Kidney epithelial cell (primary cell): Measurements from ENCODE around the gene RIN3. TPM values are rescaled to one million over a fixed set of nuclear protein-coding genes. Genes with fewer than 3 reads are reported as not detected.

Experiments
- DNase-seq: peaks from one replicate; pipeline ENCODE4 v3.0.0-alpha.2; 2010; ENCODE audit warnings: low read depth
- H3K27me3 ChIP-seq: 2 replicates; pipeline ENCODE4 v1.6.0; 2011; ENCODE audit warnings: low read length; ENCODE audit not compliant: control insufficient read depth, insufficient read depth
- H3K36me3 ChIP-seq: 2 replicates; pipeline ENCODE4 v1.5.1; 2011; ENCODE audit warnings: low read length; ENCODE audit not compliant: control insufficient read depth, insufficient read depth
- H3K4me3 ChIP-seq: 2 replicates; pipeline ENCODE4 v1.5.1; 2011; ENCODE audit warnings: low read depth, mild to moderate bottlenecking, control low read depth, low read length
- total RNA-seq: library from RNA; depleted of rRNA; stranded (reverse); fragments of >200 nt; gene quantifications from 2 replicates; pipeline ENCODE4 v1.2.3, GENCODE V29; 2015
- TF ChIP-seq, protein P1 (sequence below): IDR thresholded peaks from 2 replicates; pipeline ENCODE4 v1.5.1; 2011; ENCODE audit warnings: mild to moderate bottlenecking, moderate library complexity, low read length, control low read depth, inconsistent platforms; ENCODE audit not compliant: insufficient read depth, poor library complexity, severe bottlenecking

RIN3 gene
- total RNA-seq, 1 donor from 2014 or later, result 6.0 TPM

DNA sequence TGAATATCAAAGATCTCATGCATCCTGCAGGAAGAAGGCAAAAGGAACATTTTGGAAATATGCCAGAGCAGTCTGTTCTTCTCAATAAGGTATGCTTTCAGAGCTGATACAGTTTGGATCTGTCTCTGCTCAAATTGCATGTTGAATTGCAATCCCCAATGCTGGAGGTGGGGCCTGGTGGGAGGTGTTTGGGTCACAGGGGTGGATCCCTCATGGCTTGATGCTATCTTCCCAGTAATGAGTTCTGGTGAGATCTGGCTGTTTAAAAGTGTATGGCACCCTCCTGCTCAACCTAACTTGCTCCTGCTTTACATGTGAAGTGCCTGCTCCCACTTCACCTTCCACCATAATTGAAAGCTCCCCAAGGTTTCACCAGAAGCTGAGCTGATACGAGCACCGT, 76.6 kb downstream of the RIN3 start:
- H3K36me3 ChIP-seq, result no peaks in the 10 kb centered on the region
- TF ChIP-seq, protein P1, sequence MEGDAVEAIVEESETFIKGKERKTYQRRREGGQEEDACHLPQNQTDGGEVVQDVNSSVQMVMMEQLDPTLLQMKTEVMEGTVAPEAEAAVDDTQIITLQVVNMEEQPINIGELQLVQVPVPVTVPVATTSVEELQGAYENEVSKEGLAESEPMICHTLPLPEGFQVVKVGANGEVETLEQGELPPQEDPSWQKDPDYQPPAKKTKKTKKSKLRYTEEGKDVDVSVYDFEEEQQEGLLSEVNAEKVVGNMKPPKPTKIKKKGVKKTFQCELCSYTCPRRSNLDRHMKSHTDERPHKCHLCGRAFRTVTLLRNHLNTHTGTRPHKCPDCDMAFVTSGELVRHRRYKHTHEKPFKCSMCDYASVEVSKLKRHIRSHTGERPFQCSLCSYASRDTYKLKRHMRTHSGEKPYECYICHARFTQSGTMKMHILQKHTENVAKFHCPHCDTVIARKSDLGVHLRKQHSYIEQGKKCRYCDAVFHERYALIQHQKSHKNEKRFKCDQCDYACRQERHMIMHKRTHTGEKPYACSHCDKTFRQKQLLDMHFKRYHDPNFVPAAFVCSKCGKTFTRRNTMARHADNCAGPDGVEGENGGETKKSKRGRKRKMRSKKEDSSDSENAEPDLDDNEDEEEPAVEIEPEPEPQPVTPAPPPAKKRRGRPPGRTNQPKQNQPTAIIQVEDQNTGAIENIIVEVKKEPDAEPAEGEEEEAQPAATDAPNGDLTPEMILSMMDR, result no peak
- H3K27me3 ChIP-seq, result no peaks in the 10 kb centered on the region
- no peak overlapping the region for H3K4me3 ChIP-seq
- no peak for DNase-seq

DNA sequence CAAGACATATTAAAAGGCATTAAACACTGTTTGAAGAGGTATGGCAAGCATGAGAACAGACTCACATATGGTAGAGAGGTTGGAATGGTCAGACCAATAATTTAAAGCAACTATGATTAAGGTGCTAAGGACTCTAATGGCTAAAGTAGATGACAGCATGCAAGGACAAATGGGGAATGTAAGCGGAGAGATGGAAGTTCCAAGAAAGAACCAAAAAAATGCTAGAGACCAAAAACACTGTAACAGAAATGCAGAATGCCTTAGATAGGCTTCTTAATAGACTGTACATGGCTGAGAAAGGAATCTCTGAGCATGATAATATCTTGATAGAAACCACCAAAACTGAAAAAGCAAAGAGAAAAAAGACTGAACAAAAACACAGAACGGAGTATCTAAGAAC, 77.4 kb downstream of the RIN3 start:
- no peak overlapping the region for H3K4me3 ChIP-seq
- TF ChIP-seq, protein P1, result no peak
- no peaks in the 10 kb centered on the region for H3K27me3 ChIP-seq
- no peaks in the 10 kb centered on the region for H3K36me3 ChIP-seq
- no peak for DNase-seq

DNA sequence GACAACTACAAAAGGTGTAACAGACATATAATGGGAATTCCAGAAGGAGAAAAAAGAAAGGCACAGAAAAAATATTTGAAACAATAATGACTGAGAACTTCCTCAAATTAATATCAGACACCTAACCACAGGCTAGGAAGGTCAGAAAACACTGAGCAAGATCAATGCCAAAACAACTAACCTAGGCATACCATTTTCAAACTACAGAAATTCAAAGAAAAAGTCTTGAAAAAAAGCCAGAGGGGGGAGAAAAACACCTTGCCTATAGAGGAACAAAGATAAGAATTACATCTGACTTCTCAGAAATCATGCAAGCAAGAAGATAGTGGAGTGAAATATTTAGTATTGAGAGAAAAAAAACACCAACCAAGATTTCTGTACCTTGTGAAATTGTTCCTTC, 77.8 kb downstream of the RIN3 start:
- TF ChIP-seq, protein P1, result no peak
- no peak for DNase-seq

DNA sequence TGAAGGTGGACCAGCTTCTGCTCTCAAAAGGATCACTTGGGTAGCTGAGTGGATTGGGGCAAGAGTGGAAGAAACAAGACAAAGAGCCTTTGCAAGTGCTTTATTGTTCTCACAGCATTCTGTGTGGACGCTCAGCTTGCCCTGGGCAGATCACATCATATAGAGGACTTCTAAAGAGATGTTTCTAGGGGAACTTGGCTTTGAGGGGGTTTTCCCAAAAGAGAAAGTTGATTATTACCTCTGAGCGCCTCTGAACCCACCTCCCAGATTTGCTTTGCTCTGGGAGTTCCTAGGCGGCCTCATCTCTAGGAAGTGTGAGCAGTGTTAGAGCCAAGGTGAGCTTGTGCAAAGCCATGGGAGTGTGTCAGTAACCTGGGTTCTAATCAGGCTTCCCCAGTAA, 81.7 kb downstream of the RIN3 start:
- Histone ChIP-seq H3K36me3 (no peaks in the 10 kb centered on the region), H3K4me3 (no peak overlapping the region), H3K27me3 (no peaks in the 10 kb centered on the region)
- no peak for DNase-seq
- TF ChIP-seq, protein P1, result no peak

More for the DNA sequence above, 77.8 kb downstream of the RIN3 start:
- H3K27me3 ChIP-seq, result no peaks in the 10 kb centered on the region
- no peaks in the 10 kb centered on the region for H3K36me3 ChIP-seq
- no peak overlapping the region for H3K4me3 ChIP-seq

DNA sequence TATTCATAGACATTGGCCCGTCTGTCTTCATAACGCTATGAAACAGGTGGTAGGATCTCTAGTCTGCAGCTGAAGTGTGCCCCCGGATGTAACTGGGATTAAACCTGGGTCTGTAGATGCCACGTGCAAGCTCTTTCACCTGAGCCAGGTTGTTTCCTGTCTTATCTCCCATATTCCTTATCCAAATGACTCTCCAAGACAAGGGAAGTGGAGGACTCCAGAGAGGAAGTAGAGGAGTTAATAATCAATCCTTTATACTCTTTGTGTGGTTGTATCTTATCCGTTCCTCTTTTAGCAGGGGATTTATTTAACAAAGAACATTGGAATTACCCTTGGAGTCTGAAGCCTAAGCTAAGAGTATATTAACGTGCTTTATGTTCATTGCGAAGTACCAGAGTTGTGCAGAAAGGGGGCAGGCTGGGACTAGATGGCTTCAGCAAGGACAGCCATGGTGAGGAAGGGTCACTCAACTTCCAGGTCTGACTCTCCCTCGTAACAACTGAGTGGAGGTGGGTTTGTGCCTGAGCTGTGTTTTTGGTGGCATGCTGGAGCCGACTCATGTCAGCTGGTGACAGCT, 82.8 kb downstream of the RIN3 start:
- no peaks in the 10 kb centered on the region for H3K36me3 ChIP-seq
- H3K27me3 ChIP-seq, result no peaks in the 10 kb centered on the region
- TF ChIP-seq, protein P1, result no peak
- H3K4me3 ChIP-seq, result no peak overlapping the region
- DNase-seq, result no peak
